Cardiac muscle cell (in vitro differentiated cells and primary cell): ENCODE results near the gene KCNMB4. TPM values are rescaled to one million over a fixed set of nuclear protein-coding genes. Genes with fewer than 3 reads are reported as not detected.

Source experiments
- DNase-seq, 2 donors: peaks; one replicate each; pipeline versions ENCODE4 v3.0.0 to v3.0.0-alpha.2; 2010 to 2017; ENCODE audit warnings: low read depth in 1 of 2, low spot score in 1 of 2
- H3K27ac ChIP-seq: fragments of 200-600 bp; sonication (generic); 2 replicates; pipeline ENCODE4 v1.5.1; 2016
- H3K27me3 ChIP-seq: fragments of 200-600 bp; sonication (generic); 2 replicates; pipeline ENCODE4 v1.6.0; 2016; ENCODE audit warnings: control low read depth
- H3K36me3 ChIP-seq: fragments of 200-600 bp; sonication (generic); 2 replicates; pipeline ENCODE4 v1.5.1; 2016; ENCODE audit warnings: control low read depth
- H3K4me1 ChIP-seq: fragments of 200-600 bp; sonication (generic); 2 replicates; pipeline ENCODE4 v1.8.1; 2017; ENCODE audit warnings: low read depth, mild to moderate bottlenecking, mixed run types
- H3K4me3 ChIP-seq: fragments of 200-600 bp; sonication (generic); 2 replicates; pipeline ENCODE4 v1.5.1; 2016; ENCODE audit warnings: mild to moderate bottlenecking
- H3K9me3 ChIP-seq: fragments of 200-600 bp; sonication (generic); 2 replicates; pipeline ENCODE4 v1.5.1; 2017; ENCODE audit warnings: low read depth, mild to moderate bottlenecking, control low read depth
- CTCF ChIP-seq: IDR thresholded peaks from 2 replicates; pipeline ENCODE4 v1.5.1; 2012; ENCODE audit warnings: low read depth, mild to moderate bottlenecking, low read length
- polyA plus RNA-seq: library from polyadenylated mRNA; unstranded; fragments of >200 nt; fragmentation: Nextera tagmentation; extraction: Ambion mirVana; gene quantifications from 2 replicates; pipeline ENCODE4 v1.2.1, GENCODE V29; 2016
- total RNA-seq: library from RNA; depleted of rRNA; stranded (reverse); fragments of >200 nt; gene quantifications from 2 replicates; pipeline ENCODE4 v1.2.3, GENCODE V29; 2016

The KCNMB4 gene
- total and polyA plus RNA-seq, 2 experiments from 2014 or later = 22.4 to 22.8 TPM

- Histone ChIP-seq H3K4me1 (no peaks in the 10 kb centered on the region), H3K27me3 (no peaks in the 10 kb centered on the region), H3K9me3 (no peaks in the 10 kb centered on the region), H3K27ac (no peak overlapping the region), H3K4me3 (no peak overlapping the region), H3K36me3 (no peaks in the 10 kb centered on the region)
- no peak for DNase-seq
- TF ChIP-seq CTCF = no peak
Measured at GRCh38 chr12:70451528-70451927, 85.4 kb downstream of the KCNMB4 start.

GRCh38 chr12:70456953-70457352, 90.9 kb downstream of the KCNMB4 start:
- no peak for DNase-seq
- Histone ChIP-seq H3K27ac (no peak overlapping the region), H3K27me3 (no peaks in the 10 kb centered on the region), H3K4me3 (no peak overlapping the region), H3K36me3 (no peaks in the 10 kb centered on the region), H3K4me1 (no peaks in the 10 kb centered on the region), H3K9me3 (no peaks in the 10 kb centered on the region)
- TF ChIP-seq CTCF = no peak

- H3K36me3 ChIP-seq = no peaks in the 10 kb centered on the region
- H3K4me3 ChIP-seq = no peak overlapping the region
- DNase-seq = no peak
- no peaks in the 10 kb centered on the region for H3K27me3 ChIP-seq
- no peak overlapping the region for H3K27ac ChIP-seq
- TF ChIP-seq CTCF = no peak
- H3K9me3 ChIP-seq = no peaks in the 10 kb centered on the region
- H3K4me1 ChIP-seq = no peaks in the 10 kb centered on the region
Measured at GRCh38 chr12:70459786-70460185, 93.7 kb downstream of the KCNMB4 start.

- DNase-seq = no peak
- Histone ChIP-seq H3K4me3 (no peak overlapping the region), H3K4me1 (no peaks in the 10 kb centered on the region), H3K27ac (no peak overlapping the region), H3K27me3 (no peaks in the 10 kb centered on the region), H3K9me3 (no peaks in the 10 kb centered on the region), H3K36me3 (no peaks in the 10 kb centered on the region)
- TF ChIP-seq CTCF = no peak
Measured at GRCh38 chr12:70463997-70464396, 97.9 kb downstream of the KCNMB4 start.

- Histone ChIP-seq H3K27me3 (no peaks in the 10 kb centered on the region), H3K4me3 (no peak overlapping the region), H3K36me3 (no peaks in the 10 kb centered on the region), H3K9me3 (no peaks in the 10 kb centered on the region), H3K27ac (no peak overlapping the region), H3K4me1 (no peaks in the 10 kb centered on the region)
- DNase-seq = no peak
- no peak for TF ChIP-seq CTCF
Measured at GRCh38 chr12:70466753-70467152, 100.7 kb downstream of the KCNMB4 start.

GRCh38 chr12:70467476-70467875, 101.4 kb downstream of the KCNMB4 start:
- H3K9me3 ChIP-seq = no peaks in the 10 kb centered on the region
- DNase-seq = no peak
- no peak overlapping the region for H3K27ac ChIP-seq
- H3K36me3 ChIP-seq = no peaks in the 10 kb centered on the region
- no peak for TF ChIP-seq CTCF
- no peaks in the 10 kb centered on the region for H3K4me1 ChIP-seq
- H3K4me3 ChIP-seq = no peak overlapping the region
- H3K27me3 ChIP-seq = no peaks in the 10 kb centered on the region
